Measurements from ENCODE around the gene RNU5B-1. TPM values are rescaled to one million over a fixed set of nuclear protein-coding genes. Genes with fewer than 3 reads are reported as not detected.
A peak's percentile ranks its signal among the peaks of the same experiment; 100 is the strongest.

The RNU5B-1 gene
- polyA plus RNA-seq (2011; rRNA removed) (not detected in 2 replicates), polyA plus RNA-seq (2017; fragmentation: RNase III; extraction: RNeasy Plus Mini Kit Qiagen cat#74134 plus additional on column Dnase treatment) (not detected in 3 replicates), polyA minus RNA-seq (2011; rRNA and poly(A)+ RNA removed) (under 0.01 TPM in 2 replicates)
- polyA plus RNA-seq (2012; cell fraction: cytosol; rRNA removed) = not detected in 2 replicates
- polyA plus RNA-seq (2012; cell fraction: nucleus; rRNA removed) = not detected in 2 replicates

DNA sequence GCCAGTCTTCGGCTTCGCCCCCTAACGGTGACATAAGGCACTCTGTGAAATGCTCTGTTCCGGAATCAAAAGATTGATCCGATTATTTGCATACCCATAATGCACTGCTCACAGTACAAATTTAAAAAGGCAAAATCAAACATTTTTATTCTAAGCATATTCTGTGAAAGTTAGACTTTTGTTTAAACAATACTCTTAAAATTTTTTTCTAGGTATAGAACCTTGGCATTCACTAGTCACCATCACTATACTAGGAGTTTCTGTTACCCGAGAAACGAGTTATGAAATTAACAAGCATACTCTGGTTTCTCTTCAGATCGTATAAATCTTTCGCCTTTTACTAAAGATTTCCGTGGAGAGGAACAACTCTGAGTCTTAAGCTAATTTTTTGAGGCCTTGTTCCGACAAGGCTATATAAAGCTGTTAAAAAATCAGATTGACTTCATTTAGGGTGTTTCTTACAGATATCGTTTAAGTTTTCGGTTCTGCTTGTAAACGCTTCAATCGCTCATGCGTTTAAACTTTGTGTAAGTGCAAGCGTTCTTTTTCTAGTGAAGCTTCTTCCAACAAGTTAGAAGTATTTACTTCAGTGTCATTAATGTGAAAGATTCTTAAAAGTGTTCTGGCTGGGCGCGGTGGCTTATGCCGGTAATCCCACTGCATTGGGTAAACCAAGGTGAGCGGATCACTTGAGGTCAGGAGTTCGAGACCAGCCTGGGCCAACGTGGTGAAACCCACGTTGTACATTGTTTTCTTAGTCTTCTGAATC is at the start of gene RNU5B-1:
Gene RNU5B-1, plus strand, starts transcription at position 297 of the 769 bp plus-strand sequence.
- ChIA-PET CTCF (interaction anchor here (0.7 to 10.2 kb wide), 7 partner anchors 12 to 218 kb away, joined by 3 to 177 read pairs (median 4); partner anchors contain the start of genes CLPX and PARP16), POLR2A (interaction anchor here (0.5 to 2.8 kb wide), 42 partner anchors 8 to 568 kb away, joined by 3 to 103 read pairs (median 4); partner anchors contain the start of genes CLPX, HACD3, IGDCC3 and INTS14)
- ATAC-seq (peak; percentile 83 to 86), FAIRE-seq (peak; percentile 93), DNase-seq (ENCODE audit: low read depth in 1 of 2, low spot score in 1 of 2) (peak; percentile 84 to 98)
- Histone ChIP-seq H3K4me3 (peak within 1 kb of the TSS; percentile 56), H3K4me1 (peaks cover 23% of the 10 kb centered on the region), H3K27ac (peak within 1 kb of the TSS; percentile 85 to 91), H3K9me3 (no peaks in the 10 kb centered on the region), H3K4me2 (peak within 1 kb of the TSS; percentile 88)
- WGBS (ENCODE audit: missing lambda C conversion rate) = 2% methylated on average over 24 of the region's 24 CpGs
- TF ChIP-seq, protein P1, sequence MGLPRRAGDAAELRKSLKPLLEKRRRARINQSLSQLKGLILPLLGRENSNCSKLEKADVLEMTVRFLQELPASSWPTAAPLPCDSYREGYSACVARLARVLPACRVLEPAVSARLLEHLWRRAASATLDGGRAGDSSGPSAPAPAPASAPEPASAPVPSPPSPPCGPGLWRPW (IDR thresholded peaks at IDR 0.05) = no peak
- 0 out of 2 replicates have a peak, but pooled peaks have one; percentile 40 for TF ChIP-seq CBX2 (IDR thresholded peaks at IDR 0.05; ENCODE audit: borderline replicate concordance, low read depth)
- TF ChIP-seq, protein P2, sequence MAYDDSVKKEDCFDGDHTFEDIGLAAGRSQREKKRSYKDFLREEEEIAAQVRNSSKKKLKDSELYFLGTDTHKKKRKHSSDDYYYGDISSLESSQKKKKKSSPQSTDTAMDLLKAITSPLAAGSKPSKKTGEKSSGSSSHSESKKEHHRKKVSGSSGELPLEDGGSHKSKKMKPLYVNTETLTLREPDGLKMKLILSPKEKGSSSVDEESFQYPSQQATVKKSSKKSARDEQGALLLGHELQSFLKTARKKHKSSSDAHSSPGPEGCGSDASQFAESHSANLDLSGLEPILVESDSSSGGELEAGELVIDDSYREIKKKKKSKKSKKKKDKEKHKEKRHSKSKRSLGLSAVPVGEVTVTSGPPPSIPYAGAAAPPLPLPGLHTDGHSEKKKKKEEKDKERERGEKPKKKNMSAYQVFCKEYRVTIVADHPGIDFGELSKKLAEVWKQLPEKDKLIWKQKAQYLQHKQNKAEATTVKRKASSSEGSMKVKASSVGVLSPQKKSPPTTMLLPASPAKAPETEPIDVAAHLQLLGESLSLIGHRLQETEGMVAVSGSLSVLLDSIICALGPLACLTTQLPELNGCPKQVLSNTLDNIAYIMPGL (CRISPR knock-in tag; IDR thresholded peaks at IDR 0.05; ENCODE audit: borderline replicate concordance) = peak; percentile 99
- no peak for TF ChIP-seq ZNF302 (CRISPR knock-in tag; IDR thresholded peaks at IDR 0.05)
- peak; percentile 100 for TF ChIP-seq JUN (IDR thresholded peaks at IDR 0.05)
- no peak for TF ChIP-seq HDAC2 (IDR thresholded peaks at IDR 0.05)
- peak; percentile 45; the same call in 1 of the 2 replicates for TF ChIP-seq ZSCAN20 (CRISPR knock-in tag; IDR thresholded peaks at IDR 0.05)
- peak; percentile 29; the same call in 1 of the 2 replicates for TF ChIP-seq SREBF2 (IDR thresholded peaks at IDR 0.05)
- TF ChIP-seq POLR2AphosphoS2 (conservative IDR thresholded peaks at IDR 0.05; ENCODE audit: low read length) = no peak
- TF ChIP-seq CHD2 (IDR thresholded peaks at IDR 0.05; ENCODE audit: low read length, partially characterized antibody) = peak; percentile 69
- no peak for TF ChIP-seq KDM1A (IDR thresholded peaks at IDR 0.05; ENCODE audit: low read depth)
- 0 out of 2 replicates have a peak, but pooled peaks have one; percentile 24 for TF ChIP-seq RCOR1 (IDR thresholded peaks at IDR 0.05; ENCODE audit: low read depth, low read length)
- no peak for TF ChIP-seq KDM5A (IDR thresholded peaks at IDR 0.05)
- 0 out of 2 replicates have a peak, but pooled peaks have one; percentile 82 for TF ChIP-seq HOXB13 (CRISPR knock-in tag; IDR thresholded peaks at IDR 0.05; ENCODE audit: low read depth)
- TF ChIP-seq, protein P3, sequence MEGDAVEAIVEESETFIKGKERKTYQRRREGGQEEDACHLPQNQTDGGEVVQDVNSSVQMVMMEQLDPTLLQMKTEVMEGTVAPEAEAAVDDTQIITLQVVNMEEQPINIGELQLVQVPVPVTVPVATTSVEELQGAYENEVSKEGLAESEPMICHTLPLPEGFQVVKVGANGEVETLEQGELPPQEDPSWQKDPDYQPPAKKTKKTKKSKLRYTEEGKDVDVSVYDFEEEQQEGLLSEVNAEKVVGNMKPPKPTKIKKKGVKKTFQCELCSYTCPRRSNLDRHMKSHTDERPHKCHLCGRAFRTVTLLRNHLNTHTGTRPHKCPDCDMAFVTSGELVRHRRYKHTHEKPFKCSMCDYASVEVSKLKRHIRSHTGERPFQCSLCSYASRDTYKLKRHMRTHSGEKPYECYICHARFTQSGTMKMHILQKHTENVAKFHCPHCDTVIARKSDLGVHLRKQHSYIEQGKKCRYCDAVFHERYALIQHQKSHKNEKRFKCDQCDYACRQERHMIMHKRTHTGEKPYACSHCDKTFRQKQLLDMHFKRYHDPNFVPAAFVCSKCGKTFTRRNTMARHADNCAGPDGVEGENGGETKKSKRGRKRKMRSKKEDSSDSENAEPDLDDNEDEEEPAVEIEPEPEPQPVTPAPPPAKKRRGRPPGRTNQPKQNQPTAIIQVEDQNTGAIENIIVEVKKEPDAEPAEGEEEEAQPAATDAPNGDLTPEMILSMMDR (IDR thresholded peaks at IDR 0.05) = peak; percentile 91; the same call in 2 of the 3 replicates
- TF ChIP-seq NR3C1 (IDR thresholded peaks at IDR 0.05) = no peak
- no peak for TF ChIP-seq FOSL2 (IDR thresholded peaks at IDR 0.05)
- TF ChIP-seq FOSL2 (CRISPR knock-in tag; IDR thresholded peaks at IDR 0.05) = peak; percentile 84
- no peak; the same call in none of the 2 replicates for TF ChIP-seq HOXB5 (CRISPR knock-in tag; IDR thresholded peaks at IDR 0.05)
- TF ChIP-seq RFX5 (IDR thresholded peaks at IDR 0.05) = peak; percentile 65; the same call in 1 of the 2 replicates
- peak; percentile 1 for TF ChIP-seq ZFP36 (IDR thresholded peaks at IDR 0.05; ENCODE audit: borderline replicate concordance, partially characterized antibody)
- TF ChIP-seq MAZ (IDR thresholded peaks at IDR 0.05; ENCODE audit: borderline replicate concordance, low read depth, low read length) = peak; percentile 91; the same call in 1 of the 2 replicates
- TF ChIP-seq NFE2L2 (conservative IDR thresholded peaks at IDR 0.05; ENCODE audit: low read length) = peak; percentile 2; the same call in 1 of the 2 replicates
- TF ChIP-seq, protein P4, sequence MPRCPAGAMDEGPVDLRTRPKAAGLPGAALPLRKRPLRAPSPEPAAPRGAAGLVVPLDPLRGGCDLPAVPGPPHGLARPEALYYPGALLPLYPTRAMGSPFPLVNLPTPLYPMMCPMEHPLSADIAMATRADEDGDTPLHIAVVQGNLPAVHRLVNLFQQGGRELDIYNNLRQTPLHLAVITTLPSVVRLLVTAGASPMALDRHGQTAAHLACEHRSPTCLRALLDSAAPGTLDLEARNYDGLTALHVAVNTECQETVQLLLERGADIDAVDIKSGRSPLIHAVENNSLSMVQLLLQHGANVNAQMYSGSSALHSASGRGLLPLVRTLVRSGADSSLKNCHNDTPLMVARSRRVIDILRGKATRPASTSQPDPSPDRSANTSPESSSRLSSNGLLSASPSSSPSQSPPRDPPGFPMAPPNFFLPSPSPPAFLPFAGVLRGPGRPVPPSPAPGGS (IDR thresholded peaks at IDR 0.05) = peak; percentile 100
- TF ChIP-seq HOXA7 (CRISPR knock-in tag; IDR thresholded peaks at IDR 0.05) = peak; percentile 100
- peak; percentile 99 for TF ChIP-seq RARB (CRISPR knock-in tag; IDR thresholded peaks at IDR 0.05)
- no peak; the same call in 1 of the 2 replicates for TF ChIP-seq HEYL (CRISPR knock-in tag; IDR thresholded peaks at IDR 0.05)
- no peak for TF ChIP-seq RNF2 (IDR thresholded peaks at IDR 0.05; ENCODE audit: borderline replicate concordance, low read depth)
- peak; percentile 87; the same call in 1 of the 2 replicates for TF ChIP-seq FOXS1 (CRISPR knock-in tag; IDR thresholded peaks at IDR 0.05)
- no peak for TF ChIP-seq ZC3H11A (IDR thresholded peaks at IDR 0.05)
